HG02852 (cell line): ENCODE data around the gene CCL14.

Experiments used
- ATAC-seq: cut with Tn5 transposase; IDR thresholded peaks from one replicate; pipeline ENCODE4 v1.9.1; 2021; ENCODE audit warnings: mild to moderate bottlenecking, moderate library complexity; ENCODE audit not compliant: unreplicated experiment

CCL14 gene

DNA sequence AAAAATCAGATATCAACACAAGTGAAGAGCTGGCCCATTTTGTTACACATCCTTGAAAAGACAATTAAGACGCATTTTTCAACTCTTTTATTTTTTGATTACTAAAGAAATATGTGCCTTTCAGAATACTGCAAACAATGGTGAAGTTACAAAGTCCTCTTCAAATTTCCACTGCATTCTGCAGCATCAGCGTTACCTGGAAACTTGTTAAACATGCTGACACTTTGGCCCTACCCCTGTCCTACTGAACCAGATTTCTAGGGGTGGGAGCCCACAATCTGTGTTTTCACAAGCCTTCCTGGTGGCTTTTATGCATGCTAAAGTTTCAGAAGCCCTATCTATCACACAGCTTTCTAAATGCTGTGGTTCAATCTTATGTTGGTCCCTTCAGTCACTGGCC is 4.5 kb upstream of the CCL14 start:
- ATAC-seq: no peak

DNA sequence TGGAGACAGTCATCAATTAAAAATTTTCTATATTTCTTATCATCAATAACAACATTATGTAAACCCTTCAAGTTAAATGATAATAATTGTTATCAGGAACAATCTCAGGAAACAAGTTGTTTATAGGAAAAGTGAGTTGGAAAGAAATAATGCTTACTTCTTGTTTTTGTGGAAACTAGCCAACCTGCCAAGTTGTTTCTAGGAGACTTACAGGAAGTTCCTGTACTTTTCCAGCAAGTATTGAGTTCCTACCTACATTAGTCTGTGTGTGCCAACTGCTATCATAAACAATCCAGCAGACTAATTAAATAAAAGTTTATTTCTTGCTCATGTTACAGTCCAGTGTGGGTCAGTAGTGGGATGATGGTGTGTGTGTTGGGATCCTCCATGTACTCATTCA is 1.6 kb upstream of the CCL14 start:
- no peak for ATAC-seq

DNA sequence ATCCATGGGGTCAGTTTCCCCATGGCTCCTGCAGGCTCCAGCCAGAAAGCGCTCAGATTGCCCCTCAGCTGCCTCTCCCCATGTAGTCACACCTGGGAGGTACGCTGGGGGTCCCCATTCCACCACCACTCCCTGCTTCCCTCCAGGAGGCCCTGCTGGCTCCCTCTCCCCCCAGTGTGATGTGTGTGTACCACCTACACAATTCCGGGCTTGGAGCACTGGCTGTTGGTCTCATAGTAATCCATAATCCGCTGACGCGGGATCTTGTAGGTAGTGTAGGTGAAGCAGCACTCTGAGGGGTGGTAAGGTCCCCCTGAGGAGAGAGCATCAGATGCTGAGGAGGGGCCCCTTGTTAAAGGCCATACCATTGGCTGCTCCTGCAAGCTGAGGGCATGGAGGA is 2.4 kb downstream of the CCL14 start:
- no peak for ATAC-seq

DNA sequence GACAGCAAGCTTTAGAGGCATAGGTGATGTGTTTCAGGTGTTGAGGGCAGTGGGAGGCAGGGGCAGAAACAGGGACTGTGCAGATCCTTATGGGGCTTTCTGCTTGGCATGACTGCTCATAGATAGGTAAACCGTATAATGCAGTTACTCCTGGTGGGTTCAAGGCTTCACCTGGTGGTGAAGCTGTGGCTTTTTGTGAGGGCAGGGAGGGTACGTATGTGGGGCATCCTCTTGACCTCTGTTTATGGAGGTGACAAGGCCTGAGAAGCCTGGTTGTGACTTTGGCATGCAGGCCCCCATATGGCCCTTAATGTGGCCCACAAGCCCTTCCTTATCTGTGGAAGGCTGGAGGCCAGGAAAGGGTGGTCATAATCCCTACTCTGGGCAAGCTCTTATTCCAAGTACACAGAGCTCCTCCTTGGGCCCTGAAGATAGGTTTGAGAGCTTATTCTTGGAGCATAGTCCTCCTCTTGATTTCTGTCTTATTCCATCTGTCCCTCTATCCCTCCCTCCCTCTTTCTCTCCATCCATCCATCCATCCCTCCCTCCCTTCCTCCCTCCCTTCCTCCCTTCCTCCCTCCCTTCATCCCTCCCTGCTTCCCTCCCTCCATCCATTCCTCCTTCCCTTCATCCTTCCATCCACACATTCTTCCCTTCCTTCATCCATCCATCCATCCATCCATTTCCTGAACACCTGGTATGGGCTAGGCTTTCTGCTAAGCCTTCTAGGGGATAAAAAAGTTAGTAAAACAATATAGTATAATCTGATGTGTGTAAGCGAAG is 3.9 kb downstream of the CCL14 start:
- no peak for ATAC-seq

DNA sequence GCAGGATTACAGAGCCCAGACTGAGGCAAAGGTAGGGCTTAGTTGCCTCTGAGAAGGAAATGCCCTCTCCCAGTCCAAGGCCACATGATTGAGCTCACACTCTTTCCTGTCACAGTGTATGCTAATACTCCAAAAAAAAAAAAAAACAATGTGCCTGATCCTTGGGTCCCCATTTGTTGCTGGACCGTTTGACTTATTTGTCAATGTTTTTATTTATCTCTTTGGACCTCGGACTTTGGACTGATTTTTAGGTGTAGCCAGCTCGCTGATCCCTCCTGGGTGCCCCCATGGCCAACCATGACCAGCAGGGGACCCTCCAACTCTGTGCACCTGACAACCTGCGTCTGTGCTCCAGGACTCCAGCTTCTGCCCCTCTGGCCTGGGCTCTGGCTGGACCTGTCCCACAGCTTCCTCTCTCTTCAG is 4.6 kb downstream of the CCL14 start:
- ATAC-seq: no peak

DNA sequence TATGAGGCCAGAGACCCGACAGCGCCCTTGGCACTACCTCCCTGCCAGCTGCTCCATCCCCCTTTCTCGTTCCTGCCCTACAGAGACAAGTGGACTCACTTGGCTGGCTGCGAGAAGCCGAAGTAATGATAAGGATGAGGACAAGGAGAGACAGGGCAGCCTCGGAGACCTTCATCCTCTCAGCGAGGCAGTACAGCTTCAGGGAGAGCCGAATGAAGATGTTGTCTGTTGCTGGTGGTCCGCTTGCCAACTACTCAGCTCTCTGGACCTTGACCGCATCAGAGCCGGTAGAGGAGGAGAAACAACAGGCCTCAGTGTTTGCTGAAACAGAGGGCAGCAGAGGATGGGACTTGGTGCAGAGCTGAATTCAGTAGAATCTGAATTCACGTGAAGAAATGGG is 5.3 kb downstream of the CCL14 start, which contains the start of gene CCL16:
TSS of gene CCL16 (minus strand) at position 252 of the 400 bp plus-strand sequence. CDS start at position 175, 77 bp downstream.
- ATAC-seq: no peak

DNA sequence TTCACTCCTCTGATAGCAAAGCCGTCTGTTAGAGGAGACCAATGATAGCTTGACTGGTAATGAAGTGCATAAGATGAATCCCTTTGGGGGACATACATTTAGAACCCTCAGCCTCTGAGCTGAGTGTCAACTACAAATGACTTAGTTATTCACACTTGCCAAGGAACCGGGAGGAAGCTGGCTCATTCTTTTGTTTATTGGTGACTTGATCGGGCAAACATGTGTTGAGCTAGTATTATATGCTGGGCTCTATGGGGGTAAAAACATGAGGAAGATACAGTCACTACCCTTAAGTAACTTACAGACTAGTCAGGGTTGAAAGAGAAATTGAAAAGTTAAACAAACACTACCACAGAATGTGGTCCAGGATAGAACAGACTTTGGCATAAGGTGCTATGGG is 8.2 kb downstream of the CCL14 start:
- no peak for ATAC-seq

DNA sequence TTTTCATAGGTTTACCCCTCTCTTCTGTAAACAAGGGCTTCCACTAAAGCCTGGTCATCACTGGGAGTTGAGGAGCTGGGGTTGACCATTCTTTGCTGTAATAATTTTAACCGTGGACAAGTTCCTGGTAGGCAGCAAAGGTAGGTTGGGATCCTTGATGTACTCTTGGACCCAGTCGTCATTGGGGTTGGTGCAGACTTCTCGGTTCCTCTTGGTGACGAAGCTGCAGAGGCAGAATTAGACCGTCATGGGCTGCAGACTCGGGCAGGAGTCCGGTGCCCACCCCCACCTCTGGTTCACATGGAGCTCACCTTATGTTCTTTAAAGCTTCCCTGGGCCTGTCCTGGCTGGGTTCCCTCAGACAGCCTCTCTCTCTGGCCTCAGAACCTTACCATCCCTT is 9.0 kb downstream of the CCL14 start:
- ATAC-seq: no peak

DNA sequence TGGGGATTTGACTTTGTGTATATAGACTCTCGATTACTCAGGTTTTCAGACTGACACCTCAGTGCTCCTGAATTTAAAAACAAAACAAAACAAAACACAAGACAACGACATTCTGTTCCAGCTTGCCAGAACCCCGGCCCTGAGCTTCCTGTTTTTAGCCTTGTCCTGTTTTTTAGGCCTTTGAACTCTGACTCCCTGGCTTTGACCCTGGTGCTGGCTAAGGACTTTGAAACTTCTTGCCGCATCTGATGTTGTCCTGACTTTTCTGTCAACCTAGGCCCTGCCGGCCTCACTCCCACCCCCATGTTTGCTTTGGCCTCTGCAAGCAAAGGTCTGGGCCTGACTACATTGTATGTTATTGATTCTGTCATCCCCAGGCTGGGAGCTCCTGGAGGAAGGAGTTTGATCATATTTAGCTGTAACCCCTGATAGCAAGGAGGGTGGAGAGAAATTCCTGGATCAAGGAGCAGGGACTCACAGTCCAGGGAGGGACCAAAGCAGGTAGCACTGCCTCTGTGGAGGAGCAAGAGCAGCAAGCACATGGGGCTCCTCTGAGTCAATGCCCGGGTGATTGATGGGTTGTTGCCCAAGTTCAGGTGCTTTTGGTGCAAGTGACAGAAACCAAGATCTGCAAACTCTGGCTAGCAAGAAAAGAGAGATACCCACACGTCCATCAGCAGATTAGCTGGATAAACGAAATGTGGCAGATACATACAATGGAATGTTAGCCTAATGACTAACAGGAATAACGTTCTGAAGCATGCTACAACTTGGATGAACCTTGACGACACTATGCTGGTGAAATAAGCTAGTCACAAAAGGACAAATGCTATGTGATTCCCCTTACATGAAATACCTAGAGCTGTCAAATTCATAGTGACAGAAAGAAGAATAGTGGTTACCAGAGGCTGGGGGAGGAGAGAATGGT is 12.9 kb downstream of the CCL14 start:
- no peak for ATAC-seq

DNA sequence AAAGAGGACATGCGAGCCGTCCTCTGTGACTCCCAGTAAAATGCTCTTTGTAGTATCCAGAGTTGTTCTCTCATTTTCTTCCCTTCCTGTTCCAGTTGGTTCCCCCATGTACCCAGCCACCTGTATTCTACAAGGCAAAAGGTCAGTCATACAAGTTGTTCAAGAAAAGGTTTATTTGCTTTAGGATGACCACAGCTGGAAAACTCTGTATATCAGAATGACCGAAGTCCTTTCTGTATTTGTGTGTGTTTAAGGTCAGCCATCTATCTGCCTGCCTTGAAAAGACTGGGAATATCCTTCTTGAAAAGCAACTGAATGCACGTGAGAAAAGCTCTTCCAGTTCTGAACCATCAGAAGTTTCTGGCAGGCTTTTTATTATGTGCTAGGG is 13.6 kb downstream of the CCL14 start:
- no peak for ATAC-seq

DNA sequence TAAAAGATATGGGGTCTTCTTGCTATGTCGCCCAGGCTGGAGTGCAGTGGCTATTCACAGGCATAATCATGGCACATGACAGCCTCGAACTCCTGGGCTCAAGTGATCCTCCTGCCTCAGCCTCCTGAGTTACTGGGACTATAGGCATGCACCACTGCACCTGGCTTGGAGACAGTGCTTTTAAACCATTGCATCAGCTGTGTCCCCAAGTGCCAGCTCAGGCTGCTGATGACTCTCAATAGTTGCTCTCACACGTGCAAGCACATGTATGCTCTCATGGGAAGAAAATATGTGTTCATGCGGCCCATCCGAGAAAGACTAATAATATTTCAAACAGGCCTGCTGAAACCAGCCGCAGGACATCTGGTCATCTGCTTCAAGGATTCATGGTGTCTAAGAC is 14.0 kb downstream of the CCL14 start:
- ATAC-seq: no peak

DNA sequence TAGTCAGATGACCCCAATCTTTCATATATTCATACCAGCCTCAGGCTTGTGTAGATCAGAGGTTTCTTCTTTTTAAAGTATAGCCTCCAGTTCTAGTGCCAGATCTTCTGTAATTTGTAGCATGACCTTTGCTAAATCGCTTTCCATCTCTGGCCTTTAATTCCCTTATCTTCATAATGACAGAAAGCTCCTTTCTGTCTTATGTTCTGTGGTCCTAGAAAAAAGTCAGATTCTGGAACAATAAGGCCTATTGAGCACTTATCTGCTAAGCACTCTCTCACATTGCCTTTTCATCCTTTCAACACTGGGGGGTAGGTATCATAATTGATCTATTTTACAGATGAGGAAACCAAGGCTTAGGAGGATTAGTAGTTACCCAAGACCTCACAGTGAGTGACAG is 14.5 kb downstream of the CCL14 start:
- no peak for ATAC-seq

DNA sequence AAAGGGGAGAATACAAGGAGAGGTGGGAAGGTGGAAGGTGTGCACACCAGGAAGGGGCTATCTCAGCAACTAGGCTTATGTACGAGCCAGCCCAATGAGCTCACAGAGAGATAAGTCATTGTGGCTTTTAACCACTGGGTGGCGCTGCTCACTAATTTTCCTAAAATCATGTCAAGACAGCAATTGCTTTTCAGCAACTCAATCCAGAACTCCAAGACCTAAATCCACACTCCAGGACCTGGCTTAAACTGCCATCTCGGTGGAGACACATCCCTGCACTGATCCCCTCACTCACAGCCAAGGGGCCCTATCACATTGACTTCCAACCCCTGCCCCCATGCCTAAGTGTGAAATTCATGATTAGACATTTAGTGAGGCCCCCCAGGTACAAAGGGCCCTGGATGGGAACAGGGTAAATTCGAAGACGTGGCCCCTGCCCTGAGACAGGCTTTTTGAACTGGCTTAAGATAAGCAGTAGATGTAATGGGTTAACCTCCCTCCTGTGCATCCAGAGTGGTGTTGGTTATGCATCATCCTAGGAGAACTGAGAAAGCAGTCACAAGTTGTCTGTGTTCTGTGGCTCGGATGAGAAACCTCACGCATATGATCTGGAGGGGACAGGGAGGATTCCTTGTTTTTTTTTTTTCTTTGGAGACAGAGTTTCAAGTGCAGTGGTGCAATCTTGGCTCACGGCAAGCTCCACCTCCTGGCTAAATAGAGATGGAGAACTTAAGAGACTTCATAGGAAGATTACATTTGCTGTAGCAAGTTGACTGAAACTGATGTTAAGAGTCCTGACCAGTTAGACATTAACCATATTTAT is 16.8 kb downstream of the CCL14 start:
- no peak for ATAC-seq

DNA sequence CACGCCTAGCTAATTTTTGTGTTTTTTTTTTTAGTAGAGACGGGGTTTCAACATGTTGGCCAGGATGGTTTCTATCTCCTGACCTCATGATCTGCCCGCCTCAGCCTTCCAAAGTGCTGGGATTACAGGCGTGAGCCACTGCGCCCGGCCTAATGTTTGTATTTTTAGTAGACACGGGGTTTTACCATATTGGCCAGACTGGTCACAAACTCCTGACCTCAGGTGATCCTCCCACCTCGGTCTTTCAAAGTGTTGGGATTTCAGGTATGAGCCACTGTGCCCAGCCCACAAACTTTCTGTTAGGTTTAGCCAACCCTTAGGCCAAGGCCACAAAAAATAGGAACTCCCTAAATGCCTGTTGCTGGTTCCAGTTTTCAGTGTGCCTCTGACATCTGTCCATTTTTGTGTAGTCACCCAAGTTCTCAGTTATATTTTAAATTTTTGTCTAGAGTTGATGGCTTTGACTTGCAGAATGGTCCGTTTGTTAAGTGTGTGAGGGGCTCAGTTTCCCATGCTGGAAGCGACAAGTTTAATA is 17.9 kb downstream of the CCL14 start:
- no peak for ATAC-seq

DNA sequence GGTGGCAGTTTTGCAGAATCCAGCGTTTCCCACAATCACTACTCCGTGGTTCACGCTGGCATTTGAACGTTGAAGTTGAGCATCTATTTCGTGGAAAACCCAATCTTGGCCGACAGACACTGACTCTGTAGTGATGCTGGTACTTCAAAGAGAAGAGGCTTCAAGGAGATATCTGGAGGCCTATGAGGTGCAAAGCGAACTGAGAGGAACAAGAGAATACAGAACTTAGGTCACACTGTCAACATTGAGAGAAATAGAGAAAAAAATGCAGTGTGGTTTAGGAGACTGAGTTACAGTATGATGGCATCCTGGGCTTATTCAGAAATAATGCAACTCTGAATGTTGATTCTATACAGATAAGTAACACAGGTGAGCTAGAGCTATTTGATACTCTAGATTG is 21.3 kb downstream of the CCL14 start:
- ATAC-seq: no peak

DNA sequence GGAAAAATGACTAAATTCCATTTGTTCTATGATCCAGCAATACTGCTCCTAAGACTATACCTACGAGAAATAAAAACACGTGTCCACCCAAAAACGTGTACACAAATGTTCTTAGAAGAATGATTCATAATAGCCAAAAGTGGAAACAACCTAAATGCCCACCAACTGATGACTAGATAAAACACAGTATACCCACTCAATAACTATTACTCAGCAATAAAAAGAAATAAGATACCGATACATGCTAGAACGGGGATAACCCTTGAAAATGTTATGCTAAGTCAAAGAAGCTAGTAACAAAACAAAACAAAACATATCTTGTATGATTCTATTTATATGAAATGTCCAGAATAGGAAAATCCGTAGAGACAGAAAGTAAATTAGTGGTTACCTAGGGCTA is 22.9 kb downstream of the CCL14 start:
- ATAC-seq: no peak

DNA sequence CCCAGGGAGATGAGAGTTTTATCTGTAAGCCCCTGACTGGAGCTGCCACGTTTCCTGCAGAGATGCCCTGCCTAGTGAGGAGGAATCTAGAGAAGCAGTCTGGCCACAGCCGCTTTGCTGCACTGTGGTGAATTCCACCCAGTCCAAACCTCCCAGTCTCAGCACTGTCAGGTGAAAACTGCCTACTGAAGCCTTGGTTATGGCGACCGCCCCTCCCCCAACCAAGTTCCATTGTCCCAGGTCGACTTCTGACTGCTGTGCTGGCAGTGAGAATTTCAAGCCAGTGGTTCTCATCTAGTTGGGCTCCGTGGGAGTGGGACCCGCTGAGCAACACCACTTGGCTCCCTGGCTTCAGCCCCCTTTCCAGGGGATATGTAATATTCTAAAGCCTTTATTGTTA is 32.8 kb downstream of the CCL14 start:
- ATAC-seq: no peak

DNA sequence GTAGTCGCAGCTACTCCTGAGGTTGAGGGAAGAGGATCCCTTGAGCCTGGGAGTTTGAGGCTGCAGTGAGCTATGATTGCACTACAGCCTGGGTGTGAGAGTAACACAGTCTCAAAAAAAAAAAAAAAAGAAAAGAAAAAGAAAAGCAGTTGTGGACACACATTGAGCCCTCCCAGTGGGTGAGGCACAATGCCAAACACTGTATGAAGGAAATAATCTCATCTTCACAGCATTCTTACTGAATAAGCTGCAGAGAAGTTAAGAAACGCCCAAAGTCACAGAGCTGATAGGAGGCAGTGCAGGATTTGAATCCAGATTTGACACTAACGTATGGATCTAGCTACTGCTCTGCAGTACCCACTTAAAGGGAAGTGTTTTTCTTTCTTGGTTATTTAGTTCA is 37.1 kb downstream of the CCL14 start:
- no peak for ATAC-seq

DNA sequence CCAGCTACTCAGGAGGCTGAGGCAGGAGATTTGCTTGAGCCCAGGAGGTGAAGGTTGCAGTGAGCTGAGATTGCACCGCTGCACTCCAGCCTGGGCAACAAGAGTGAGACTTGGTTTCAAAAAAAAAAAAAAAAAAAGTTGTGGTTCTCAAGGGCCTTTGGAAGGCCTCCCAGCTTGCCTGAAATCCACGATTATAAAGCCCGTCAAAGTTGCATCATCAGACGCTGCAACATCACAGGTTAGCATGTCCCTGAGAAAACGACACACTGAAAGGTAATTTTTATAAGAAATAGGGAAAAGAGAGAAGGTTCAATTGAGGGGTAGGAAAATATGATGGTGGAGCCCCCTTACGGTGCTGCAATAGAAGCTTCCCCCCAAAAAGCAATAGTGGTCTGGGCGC is 38.4 kb downstream of the CCL14 start:
- ATAC-seq: no peak

DNA sequence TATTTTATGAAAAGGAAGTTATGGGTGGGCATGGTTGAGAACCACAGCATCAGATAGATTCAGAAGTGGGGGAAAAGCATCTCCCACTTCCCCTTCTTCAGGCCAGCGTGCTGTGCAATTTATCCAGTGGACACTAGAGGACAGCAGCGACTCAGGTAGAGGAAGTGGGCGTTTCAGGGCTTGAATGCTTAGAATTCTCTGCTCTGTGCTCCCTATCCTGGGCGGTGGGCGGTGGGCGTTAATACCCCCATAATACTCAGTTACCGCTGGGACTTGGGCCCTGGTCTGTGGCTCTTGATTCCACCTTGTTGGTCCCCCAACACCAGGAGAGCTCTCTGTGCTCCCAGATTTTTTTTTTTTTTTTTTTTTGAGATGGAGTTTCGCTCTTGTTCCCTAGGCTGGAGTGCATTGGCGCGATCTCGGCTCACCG is 39.4 kb downstream of the CCL14 start:
- no peak for ATAC-seq

DNA sequence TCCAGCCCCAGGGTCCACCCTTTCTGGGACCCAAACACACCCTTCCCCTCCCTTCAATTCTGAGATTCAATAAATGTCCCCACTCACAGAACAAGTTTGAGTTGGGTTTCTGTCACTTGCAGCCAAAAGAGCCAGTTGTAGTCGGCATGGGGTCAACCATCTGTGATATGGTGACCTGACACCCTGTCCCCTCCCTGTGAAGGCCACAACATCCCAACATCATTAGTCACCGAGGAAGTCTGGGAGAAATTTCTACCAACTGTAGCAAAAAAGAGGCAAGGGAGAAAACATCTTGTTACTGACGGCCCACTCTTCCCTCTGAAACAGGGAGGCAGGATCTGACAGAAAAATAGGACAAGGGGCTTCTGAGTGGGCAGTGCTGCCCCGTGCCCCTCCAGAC is 42.4 kb downstream of the CCL14 start:
- ATAC-seq: no peak
